Stimulated activated naive CD8-positive, alpha-beta T cell treated with anti-CD3 and anti-CD28 coated beads, Interleukin-15, Interleukin-2, amounts not matched to agents 100 ng/mL and 50 ng/mL, for 24 hours (primary cell): ENCODE data around the gene STK11.
A peak's percentile ranks its signal among the peaks of the same experiment; 100 is the strongest.

Source experiments
- H3K27ac Mint-ChIP-seq: one replicate; pipeline ENCODE4 v1.8.0; 2021; ENCODE audit warnings: mild to moderate bottlenecking, mixed read lengths
- H3K27me3 Mint-ChIP-seq: one replicate; pipeline ENCODE4 v1.8.0; 2021; ENCODE audit warnings: mixed read lengths
- H3K36me3 Mint-ChIP-seq: one replicate; pipeline ENCODE4 v1.8.0; 2021; ENCODE audit warnings: low read depth, mixed read lengths
- H3K4me1 Mint-ChIP-seq: one replicate; pipeline ENCODE4 v1.8.0; 2021; ENCODE audit warnings: low read depth, mixed read lengths
- H3K4me3 Mint-ChIP-seq: one replicate; pipeline ENCODE4 v1.8.0; 2021; ENCODE audit warnings: mild to moderate bottlenecking, mixed read lengths
- H3K9me3 Mint-ChIP-seq: one replicate; pipeline ENCODE4 v1.8.0; 2021; ENCODE audit warnings: mixed read lengths

The STK11 gene

GRCh38 chr19:1260749-1261537 lies 55.4 kb downstream of the STK11 start:
- no peaks in the 10 kb centered on the region for H3K27me3 Mint-ChIP-seq
- H3K27ac Mint-ChIP-seq, result peak overlapping the region; percentile 93
- H3K36me3 Mint-ChIP-seq, result peaks cover 14% of the 10 kb centered on the region
- no peaks in the 10 kb centered on the region for H3K9me3 Mint-ChIP-seq
- peaks cover 76% of the 10 kb centered on the region for H3K4me1 Mint-ChIP-seq
- H3K4me3 Mint-ChIP-seq, result peak overlapping the region; percentile 97

- H3K9me3 Mint-ChIP-seq, result no peaks in the 10 kb centered on the region
- H3K4me1 Mint-ChIP-seq, result peaks cover 76% of the 10 kb centered on the region
- peak overlapping the region; percentile 93 for H3K27ac Mint-ChIP-seq
- no peaks in the 10 kb centered on the region for H3K27me3 Mint-ChIP-seq
- H3K36me3 Mint-ChIP-seq, result peaks cover 12% of the 10 kb centered on the region
- H3K4me3 Mint-ChIP-seq, result peak overlapping the region; percentile 97
Measured at GRCh38 chr19:1261538-1261797, 55.9 kb downstream of the STK11 start.

GRCh38 chr19:1261798-1262622 lies 56.4 kb downstream of the STK11 start:
- Mint-ChIP-seq H3K27ac (peak overlapping the region; percentile 93), H3K27me3 (no peaks in the 10 kb centered on the region), H3K9me3 (no peaks in the 10 kb centered on the region), H3K4me1 (peaks cover 73% of the 10 kb centered on the region), H3K4me3 (peak overlapping the region; percentile 97), H3K36me3 (peaks cover 10% of the 10 kb centered on the region)

GRCh38 chr19:1262623-1263123 lies 57.1 kb downstream of the STK11 start:
- H3K9me3 Mint-ChIP-seq, result no peaks in the 10 kb centered on the region
- no peaks in the 10 kb centered on the region for H3K27me3 Mint-ChIP-seq
- peak overlapping the region; percentile 74 for H3K4me3 Mint-ChIP-seq
- H3K4me1 Mint-ChIP-seq, result peaks cover 74% of the 10 kb centered on the region
- peak overlapping the region; percentile 52 for H3K27ac Mint-ChIP-seq
- peaks cover 6% of the 10 kb centered on the region for H3K36me3 Mint-ChIP-seq

GRCh38 chr19:1263188-1263587 lies 57.6 kb downstream of the STK11 start:
- Mint-ChIP-seq H3K27ac (peak overlapping the region; percentile 61), H3K4me1 (peaks cover 74% of the 10 kb centered on the region), H3K36me3 (peaks cover 3% of the 10 kb centered on the region)

GRCh38 chr19:1264801-1265614 lies 59.4 kb downstream of the STK11 start:
- H3K9me3 Mint-ChIP-seq, result no peaks in the 10 kb centered on the region
- H3K27ac Mint-ChIP-seq, result no peak overlapping the region
- H3K36me3 Mint-ChIP-seq, result peaks cover 7% of the 10 kb centered on the region
- H3K4me3 Mint-ChIP-seq, result peak overlapping the region; percentile 52
- peaks cover 67% of the 10 kb centered on the region for H3K4me1 Mint-ChIP-seq
- H3K27me3 Mint-ChIP-seq, result no peaks in the 10 kb centered on the region

More at GRCh38 chr19:1263188-1263587, 57.6 kb downstream of the STK11 start:
- Mint-ChIP-seq H3K9me3 (no peaks in the 10 kb centered on the region), H3K4me3 (peak overlapping the region; percentile 74), H3K27me3 (no peaks in the 10 kb centered on the region)

- Mint-ChIP-seq H3K9me3 (no peaks in the 10 kb centered on the region), H3K4me1 (peaks cover 70% of the 10 kb centered on the region), H3K36me3 (peaks cover 13% of the 10 kb centered on the region), H3K27me3 (no peaks in the 10 kb centered on the region), H3K4me3 (peak overlapping the region; percentile 57), H3K27ac (peak overlapping the region; percentile 71)
Measured at GRCh38 chr19:1265615-1266128, 60.1 kb downstream of the STK11 start.

GRCh38 chr19:1266129-1266915 lies 60.7 kb downstream of the STK11 start:
- Mint-ChIP-seq H3K27ac (peak overlapping the region; percentile 71), H3K9me3 (no peaks in the 10 kb centered on the region), H3K4me3 (peak overlapping the region; percentile 57), H3K27me3 (no peaks in the 10 kb centered on the region), H3K4me1 (peaks cover 76% of the 10 kb centered on the region), H3K36me3 (peaks cover 20% of the 10 kb centered on the region)

- peak overlapping the region; percentile 76 for H3K27ac Mint-ChIP-seq
Measured at GRCh38 chr19:1266916-1267476, 61.4 kb downstream of the STK11 start.

GRCh38 chr19:1267477-1268225 lies 62.1 kb downstream of the STK11 start:
- Mint-ChIP-seq H3K9me3 (no peaks in the 10 kb centered on the region), H3K4me3 (peak overlapping the region; percentile 66), H3K27ac (peak overlapping the region; percentile 86), H3K36me3 (peaks cover 33% of the 10 kb centered on the region), H3K27me3 (no peaks in the 10 kb centered on the region), H3K4me1 (peaks cover 78% of the 10 kb centered on the region)

More at GRCh38 chr19:1266916-1267476, 61.4 kb downstream of the STK11 start:
- Mint-ChIP-seq H3K4me3 (peak overlapping the region; percentile 66), H3K9me3 (no peaks in the 10 kb centered on the region), H3K36me3 (peaks cover 27% of the 10 kb centered on the region), H3K27me3 (no peaks in the 10 kb centered on the region), H3K4me1 (peaks cover 76% of the 10 kb centered on the region)

GRCh38 chr19:1268226-1269064 lies 62.9 kb downstream of the STK11 start:
- no peaks in the 10 kb centered on the region for H3K9me3 Mint-ChIP-seq
- no peaks in the 10 kb centered on the region for H3K27me3 Mint-ChIP-seq
- peak overlapping the region; percentile 75 for H3K4me3 Mint-ChIP-seq
- H3K36me3 Mint-ChIP-seq, result peaks cover 37% of the 10 kb centered on the region
- H3K4me1 Mint-ChIP-seq, result peaks cover 78% of the 10 kb centered on the region
- peak overlapping the region; percentile 86 for H3K27ac Mint-ChIP-seq

- H3K27ac Mint-ChIP-seq, result peak within 1 kb of the TSS; percentile 98
Measured at GRCh38 chr19:1269065-1269477, 63.5 kb downstream of the STK11 start, which contains the start of gene CIRBP. Gene CIRBP, plus strand, starts transcription at chr19:1269332. Its CDS starts 1,602 bp downstream, at chr19:1270934.

More at GRCh38 chr19:1269065-1269477, 63.5 kb downstream of the STK11 start, which contains the start of gene CIRBP:
- Mint-ChIP-seq H3K9me3 (no peaks in the 10 kb centered on the region), H3K4me1 (peaks cover 81% of the 10 kb centered on the region), H3K4me3 (peak within 1 kb of the TSS; percentile 95), H3K27me3 (no peaks in the 10 kb centered on the region), H3K36me3 (peaks cover 43% of the 10 kb centered on the region)
